ENCODE measurements around the gene FLNB. TPM values are rescaled to one million over a fixed set of nuclear protein-coding genes. Genes with fewer than 3 reads are reported as not detected.

Gene FLNB
- total and polyA plus RNA-seq, 8 donors: 85.2 to 152 (median 102) TPM

DNA sequence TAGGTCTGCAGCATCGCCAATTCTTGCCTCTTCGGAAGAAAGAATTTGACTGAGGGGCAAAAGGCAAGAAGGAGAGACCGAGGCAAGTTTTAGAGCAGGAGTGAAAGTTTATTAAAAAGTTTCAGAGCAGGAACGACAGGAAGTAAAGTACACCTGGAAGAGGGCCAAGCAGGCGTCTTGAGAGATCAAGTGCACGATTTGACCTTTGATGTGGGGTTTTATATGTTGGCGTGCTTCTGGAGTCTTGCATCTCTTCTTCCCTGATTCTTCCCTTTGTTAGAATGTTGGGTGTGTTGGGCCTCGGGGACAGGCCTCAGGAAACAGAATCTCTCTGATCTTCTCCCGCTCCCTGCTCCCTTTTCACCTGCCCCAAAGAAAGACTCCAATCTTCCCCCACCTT lies 40.6 kb upstream of the FLNB start:
- H3K27ac ChIP-seq: no peak overlapping the region
- intact Hi-C loops (cut with DNase I): no loop called here
- no peak overlapping the region for H3K4me3 ChIP-seq
- FAIRE-seq (no peak), ATAC-seq (no peak), DNase-seq (no peak)
- H3K9me3 ChIP-seq: no peaks in the 10 kb centered on the region
- WGBS, 2 donors: 74 to 79% methylated on average over 9 of the region's 9 CpGs
- no peaks in the 10 kb centered on the region for H3K36me3 ChIP-seq
- TF ChIP-seq, protein P1, sequence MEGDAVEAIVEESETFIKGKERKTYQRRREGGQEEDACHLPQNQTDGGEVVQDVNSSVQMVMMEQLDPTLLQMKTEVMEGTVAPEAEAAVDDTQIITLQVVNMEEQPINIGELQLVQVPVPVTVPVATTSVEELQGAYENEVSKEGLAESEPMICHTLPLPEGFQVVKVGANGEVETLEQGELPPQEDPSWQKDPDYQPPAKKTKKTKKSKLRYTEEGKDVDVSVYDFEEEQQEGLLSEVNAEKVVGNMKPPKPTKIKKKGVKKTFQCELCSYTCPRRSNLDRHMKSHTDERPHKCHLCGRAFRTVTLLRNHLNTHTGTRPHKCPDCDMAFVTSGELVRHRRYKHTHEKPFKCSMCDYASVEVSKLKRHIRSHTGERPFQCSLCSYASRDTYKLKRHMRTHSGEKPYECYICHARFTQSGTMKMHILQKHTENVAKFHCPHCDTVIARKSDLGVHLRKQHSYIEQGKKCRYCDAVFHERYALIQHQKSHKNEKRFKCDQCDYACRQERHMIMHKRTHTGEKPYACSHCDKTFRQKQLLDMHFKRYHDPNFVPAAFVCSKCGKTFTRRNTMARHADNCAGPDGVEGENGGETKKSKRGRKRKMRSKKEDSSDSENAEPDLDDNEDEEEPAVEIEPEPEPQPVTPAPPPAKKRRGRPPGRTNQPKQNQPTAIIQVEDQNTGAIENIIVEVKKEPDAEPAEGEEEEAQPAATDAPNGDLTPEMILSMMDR (IDR thresholded peaks at IDR 0.05): no peak
- no peaks in the 10 kb centered on the region for H3K4me1 ChIP-seq
- no peaks in the 10 kb centered on the region for H3K27me3 ChIP-seq

DNA sequence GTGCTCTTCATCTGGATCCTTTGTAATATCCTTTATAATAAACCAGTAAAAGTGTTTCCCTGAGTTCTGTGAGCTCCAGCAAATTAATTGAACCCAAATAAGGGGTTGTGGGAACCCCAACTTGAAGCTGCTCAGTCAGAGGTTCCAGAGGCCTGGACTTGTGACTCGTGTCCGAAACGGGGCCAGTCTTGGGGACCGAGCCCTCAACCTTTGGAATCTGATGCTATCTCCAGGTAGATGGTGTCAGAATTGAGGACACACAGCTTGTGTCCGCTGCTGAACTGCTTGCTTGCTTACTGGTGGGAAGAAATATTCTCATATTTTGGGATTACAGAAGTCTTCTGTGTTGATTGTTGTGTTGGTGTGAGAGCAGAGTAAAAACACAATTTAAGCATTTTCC lies 39.7 kb upstream of the FLNB start:
- ATAC-seq (no peak), FAIRE-seq (no peak), DNase-seq (no peak)
- H3K27me3 ChIP-seq: no peaks in the 10 kb centered on the region
- intact Hi-C loops (cut with DNase I): no loop called here
- H3K9me3 ChIP-seq: no peaks in the 10 kb centered on the region
- H3K36me3 ChIP-seq: no peaks in the 10 kb centered on the region
- no peak overlapping the region for H3K4me3 ChIP-seq
- WGBS, 2 donors: 92 to 96% methylated on average over 5 of the region's 5 CpGs
- no peaks in the 10 kb centered on the region for H3K4me1 ChIP-seq
- no peak overlapping the region for H3K27ac ChIP-seq
- TF ChIP-seq, protein P1 (IDR thresholded peaks at IDR 0.05): no peak

DNA sequence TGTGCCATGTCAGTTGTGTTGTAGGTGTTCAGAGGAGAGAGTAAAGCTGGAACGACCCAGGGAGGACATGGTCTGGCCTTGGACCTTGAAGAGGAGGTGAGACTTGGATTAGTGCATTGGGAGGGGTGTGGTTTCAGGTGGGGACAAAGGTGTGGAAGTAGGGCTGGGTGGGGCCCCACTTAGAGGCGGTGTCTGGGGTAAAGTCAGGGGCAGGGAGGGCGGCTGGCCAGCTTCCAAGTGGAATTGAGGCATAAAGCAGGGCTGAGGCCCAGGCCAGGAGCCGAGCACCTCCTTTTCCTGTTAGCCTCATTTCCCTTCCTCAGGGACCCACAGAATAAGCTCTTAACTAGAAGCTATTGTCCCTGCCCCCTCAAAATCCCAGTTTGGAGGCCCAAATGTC lies 36.2 kb upstream of the FLNB start:
- 57 to 64% methylated on average over 4 of the region's 4 CpGs for WGBS, 2 donors
- no peak for DNase-seq
- TF ChIP-seq, protein P1 (IDR thresholded peaks at IDR 0.05): no peak
- Histone ChIP-seq H3K36me3 (no peaks in the 10 kb centered on the region), H3K4me3 (no peak overlapping the region), H3K9me3 (no peaks in the 10 kb centered on the region), H3K27ac (no peak overlapping the region), H3K27me3 (no peaks in the 10 kb centered on the region), H3K4me1 (no peaks in the 10 kb centered on the region)
- intact Hi-C loops (cut with DNase I): no loop called here
- FAIRE-seq: no peak
- peak in 1 of 4 donors; percentile 57 for ATAC-seq

DNA sequence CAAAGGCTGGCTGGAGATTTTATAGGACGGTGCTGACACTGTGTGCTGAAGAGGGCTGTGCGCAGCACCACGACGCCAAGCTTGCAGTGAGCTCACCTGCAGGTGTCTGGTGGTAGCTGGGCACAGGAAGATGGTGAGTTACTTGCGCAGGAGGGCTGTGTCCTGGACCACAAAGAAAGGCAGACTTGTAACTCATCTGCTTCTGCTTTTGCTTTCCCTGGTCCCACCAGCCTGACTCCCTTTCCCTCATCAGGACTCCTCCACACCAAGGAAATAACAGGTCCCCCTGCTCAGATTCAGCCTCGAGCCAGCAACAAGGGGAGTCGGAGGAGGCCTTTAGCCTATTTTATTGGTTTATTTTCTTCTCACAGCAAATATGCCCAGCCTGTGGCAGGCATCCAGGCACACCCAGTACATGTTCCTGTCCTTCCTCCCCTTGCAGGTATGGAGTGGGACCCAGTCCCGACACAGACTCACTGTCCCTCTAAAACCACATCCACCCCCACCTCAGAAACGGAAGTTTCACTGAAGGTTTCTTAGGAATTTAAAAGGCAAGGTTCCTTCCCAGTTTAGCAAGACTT lies 35.6 kb upstream of the FLNB start:
- DNase-seq (no peak), ATAC-seq (peak in 1 of 4 donors; percentile 29)
- WGBS, 2 donors: 79 to 84% methylated on average over 9 of the region's 9 CpGs

More for the DNA sequence above, 35.6 kb upstream of the FLNB start:
- H3K9me3 ChIP-seq: no peaks in the 10 kb centered on the region
- H3K36me3 ChIP-seq: no peaks in the 10 kb centered on the region
- TF ChIP-seq, protein P1 (IDR thresholded peaks at IDR 0.05): no peak
- H3K4me3 ChIP-seq: no peak overlapping the region
- no peaks in the 10 kb centered on the region for H3K4me1 ChIP-seq
- no peaks in the 10 kb centered on the region for H3K27me3 ChIP-seq
- no peak for FAIRE-seq
- no peak overlapping the region for H3K27ac ChIP-seq
- intact Hi-C loops (cut with DNase I): no loop called here

All from pancreas (tissue), 10 donors.